HUES48 (cell line): Measurements from ENCODE around the gene RPS25.
"Not testable (repeated sequence)": the region's sequence is repeated elsewhere in the genome, so short reads cannot be mapped to it uniquely, and the experiment has no call there.

ENCODE experiments used
- H3K27ac ChIP-seq: one replicate; pipeline ENCODE4 v1.7.0; 2013; ENCODE audit warnings: low read depth, low read length, inconsistent platforms
- H3K27me3 ChIP-seq: 2 replicates; pipeline ENCODE4 v1.6.1; 2013; ENCODE audit warnings: mild to moderate bottlenecking, low read length; ENCODE audit not compliant: control insufficient read depth, insufficient read depth
- H3K36me3 ChIP-seq: 2 replicates; pipeline ENCODE4 v1.6.1; 2013; ENCODE audit warnings: low read length; ENCODE audit not compliant: control insufficient read depth, insufficient read depth
- H3K4me1 ChIP-seq: 2 replicates; pipeline ENCODE4 v1.6.1; 2013; ENCODE audit warnings: mild to moderate bottlenecking, low read length; ENCODE audit not compliant: control insufficient read depth, insufficient read depth
- H3K4me3 ChIP-seq: 2 replicates; pipeline ENCODE4 v1.5.1; 2013; ENCODE audit warnings: mild to moderate bottlenecking, low read depth, low read length
- H3K9ac ChIP-seq: 2 replicates; pipeline ENCODE4 v1.6.1; 2013; ENCODE audit warnings: mild to moderate bottlenecking, low read depth, low read length, moderate library complexity
- H3K9me3 ChIP-seq: 2 replicates; pipeline ENCODE4 v1.6.1; 2013; ENCODE audit warnings: low read length; ENCODE audit not compliant: control insufficient read depth, insufficient read depth

Gene RPS25

DNA sequence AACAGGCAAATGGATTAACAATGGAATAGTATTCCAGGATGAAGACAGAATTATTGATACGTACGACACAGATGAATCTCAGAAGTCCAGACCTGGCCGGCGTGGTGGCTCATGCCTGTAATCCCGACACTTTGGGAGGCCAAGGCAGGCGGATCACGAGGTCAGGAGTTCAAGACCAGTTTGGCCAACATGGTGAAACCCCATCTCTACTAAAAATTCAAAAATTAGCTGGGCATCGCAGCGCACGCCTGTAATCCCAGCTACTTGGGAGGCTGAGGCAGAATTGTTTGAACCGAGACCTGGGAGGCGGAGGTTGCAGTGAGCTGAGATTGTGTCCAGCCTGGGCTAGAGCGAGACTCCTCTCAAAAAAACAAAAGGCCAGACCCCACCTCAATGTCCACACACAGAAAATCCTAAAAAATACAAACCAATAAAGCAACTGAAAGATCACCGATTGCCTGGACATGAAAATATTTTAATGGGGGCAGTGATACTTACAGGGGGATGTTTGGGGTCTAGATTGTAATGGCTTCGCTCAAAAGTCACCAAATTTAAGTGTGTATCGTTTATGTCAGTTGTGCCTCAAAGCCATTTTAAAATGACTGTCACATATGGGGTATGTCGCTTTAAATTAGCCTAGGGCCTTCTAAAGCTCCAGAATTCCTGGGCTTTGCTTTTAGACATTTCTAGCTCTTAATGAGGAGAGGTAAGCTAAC is 3.8 kb downstream of the RPS25 start:
- H3K27ac ChIP-seq, result no peak overlapping the region
- peaks cover 72% of the 10 kb centered on the region for H3K36me3 ChIP-seq

DNA sequence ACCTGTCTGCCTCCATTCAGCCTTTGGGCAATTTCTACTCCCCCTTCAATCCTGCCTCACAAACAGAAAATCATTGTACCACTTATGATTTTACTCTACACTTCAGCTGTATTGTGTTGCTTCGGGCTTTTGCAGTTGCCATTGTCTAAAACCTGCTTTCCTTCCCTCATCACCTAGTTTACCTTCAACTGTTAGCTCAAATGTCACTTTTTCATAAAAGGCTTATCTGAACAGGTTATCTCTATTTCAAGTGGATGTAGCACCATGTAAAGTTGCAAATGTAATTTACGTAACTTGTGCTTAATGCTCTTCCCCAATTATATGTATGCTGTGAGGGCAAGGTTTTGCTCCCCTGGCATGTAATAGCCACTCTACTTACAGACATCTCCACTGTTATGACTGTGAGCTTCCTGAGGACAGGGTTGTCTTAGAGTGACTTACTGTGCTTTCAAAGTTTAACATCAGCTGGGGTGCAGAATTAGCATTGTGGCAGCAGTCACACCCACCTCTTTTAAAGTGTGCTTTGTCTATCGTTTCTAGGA is 5.4 kb downstream of the RPS25 start:
- Histone ChIP-seq H3K9me3 (no peaks in the 10 kb centered on the region), H3K4me1 (0 out of 2 replicates have a peak, but pooled peaks cover 5% of the 10 kb centered on the region), H3K9ac (no peak overlapping the region), H3K27ac (peak overlapping the region; percentile 2), H3K4me3 (no peak overlapping the region), H3K27me3 (no peaks in the 10 kb centered on the region), H3K36me3 (peaks cover 84% of the 10 kb centered on the region)

More for the DNA sequence above, 3.8 kb downstream of the RPS25 start:
- Histone ChIP-seq H3K4me1 (0 out of 2 replicates have a peak, but pooled peaks cover 5% of the 10 kb centered on the region), H3K4me3 (no peak overlapping the region), H3K27me3 (no peaks in the 10 kb centered on the region), H3K9me3 (no peaks in the 10 kb centered on the region), H3K9ac (no peak overlapping the region)

DNA sequence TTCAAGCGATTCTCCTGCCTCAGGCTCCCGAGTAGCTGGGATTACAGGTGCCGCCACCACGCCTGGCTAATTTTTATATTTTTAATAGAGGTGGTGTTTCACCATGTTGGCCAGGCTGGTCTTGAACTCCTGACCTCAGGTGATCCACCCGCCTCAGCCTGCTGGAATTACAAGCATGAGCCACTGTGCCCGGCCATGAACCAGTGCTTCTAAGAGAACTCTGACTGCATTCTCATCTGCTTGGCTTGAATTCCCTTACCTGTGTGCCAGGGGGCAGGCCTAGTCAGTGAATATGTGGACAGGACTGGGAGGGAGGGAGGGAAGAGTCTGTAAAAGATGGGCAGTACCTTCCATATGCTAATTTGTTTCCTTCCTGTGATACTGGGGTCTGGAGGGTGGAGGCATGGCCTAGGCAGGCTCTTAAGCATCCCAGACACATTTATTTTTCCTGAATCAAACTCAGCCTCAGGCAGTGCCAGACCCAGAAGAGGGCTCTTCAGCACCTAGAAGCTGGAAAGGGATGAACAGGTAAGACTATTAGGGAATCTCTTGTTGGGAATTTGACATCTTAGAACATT is 6.6 kb downstream of the RPS25 start:
- no peak overlapping the region for H3K27ac ChIP-seq
- peaks cover 85% of the 10 kb centered on the region for H3K36me3 ChIP-seq
- no peak overlapping the region for H3K4me3 ChIP-seq
- no peaks in the 10 kb centered on the region for H3K27me3 ChIP-seq
- H3K9ac ChIP-seq, result no peak overlapping the region
- H3K9me3 ChIP-seq, result no peaks in the 10 kb centered on the region
- 0 out of 2 replicates have a peak, but pooled peaks cover under 1% of the 10 kb centered on the region for H3K4me1 ChIP-seq

DNA sequence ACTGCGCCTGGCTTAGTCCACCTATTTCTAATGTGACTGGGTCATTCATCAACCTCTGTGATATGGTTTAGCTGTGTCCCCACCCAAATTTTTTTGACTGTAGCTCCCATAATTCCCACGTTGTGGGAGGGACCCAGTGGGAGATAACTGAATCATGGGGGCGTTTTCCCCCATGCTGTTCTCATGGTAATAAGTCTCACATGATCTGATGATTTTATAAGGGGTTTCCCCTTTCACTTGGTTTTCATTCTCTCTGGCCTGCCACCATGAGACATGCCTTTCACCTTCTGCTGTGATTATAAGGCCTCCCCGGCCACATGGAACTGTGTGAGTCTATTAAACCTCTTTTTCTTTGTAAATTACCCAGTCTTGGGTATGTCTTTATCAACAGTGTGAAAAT is 11.5 kb downstream of the RPS25 start:
- Histone ChIP-seq H3K4me1 (no peaks in the 10 kb centered on the region), H3K4me3 (no peak overlapping the region), H3K9me3 (no peaks in the 10 kb centered on the region), H3K36me3 (peaks cover 77% of the 10 kb centered on the region), H3K27ac (no peak overlapping the region), H3K27me3 (no peaks in the 10 kb centered on the region), H3K9ac (no peak overlapping the region)

DNA sequence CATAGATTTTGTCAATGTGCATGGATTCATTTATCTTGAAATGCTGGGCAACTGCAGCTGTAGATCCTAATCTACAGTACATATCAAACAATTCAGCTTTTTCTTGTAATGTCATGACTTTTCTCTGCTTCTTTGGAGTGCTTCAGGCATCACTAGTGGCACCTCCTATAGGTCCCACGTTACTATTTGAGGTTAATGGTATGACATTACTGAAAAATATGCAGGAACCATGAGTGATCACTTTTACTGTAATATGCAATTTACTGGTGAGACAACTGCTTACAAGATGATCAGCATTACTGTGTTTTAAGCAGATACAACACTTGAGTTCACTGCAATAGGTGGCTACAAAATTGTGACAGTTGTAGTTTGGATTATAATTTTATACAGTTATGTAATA is 17.2 kb downstream of the RPS25 start:
- H3K27me3 ChIP-seq, result no peaks in the 10 kb centered on the region
- peaks cover 10% of the 10 kb centered on the region; the same call in 1 of the 2 replicates for H3K4me1 ChIP-seq
- H3K27ac ChIP-seq, result no peak overlapping the region
- H3K9me3 ChIP-seq, result no peaks in the 10 kb centered on the region
- H3K4me3 ChIP-seq, result no peak overlapping the region
- no peak overlapping the region for H3K9ac ChIP-seq
- H3K36me3 ChIP-seq, result peaks cover 53% of the 10 kb centered on the region

DNA sequence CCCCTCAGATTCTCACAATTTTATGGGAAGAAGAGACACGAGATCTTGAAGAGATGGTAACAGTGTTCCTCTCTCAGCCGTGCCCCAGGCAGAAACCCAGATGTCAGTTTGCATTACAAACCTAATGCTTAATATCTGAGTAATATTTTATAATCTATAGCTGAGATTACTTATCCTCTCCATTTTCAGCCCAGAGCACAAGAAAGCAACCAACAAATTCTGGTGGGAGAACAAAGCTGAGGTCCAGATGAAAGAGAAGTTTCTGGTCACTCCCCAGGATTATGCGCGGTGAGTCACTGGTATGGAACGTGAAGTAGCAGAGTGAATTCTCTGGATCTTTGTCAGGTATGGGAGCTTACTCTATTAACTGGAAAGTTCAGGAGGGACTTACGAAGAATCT is 19.3 kb downstream of the RPS25 start:
- H3K36me3 ChIP-seq, result peaks cover 38% of the 10 kb centered on the region
- no peaks in the 10 kb centered on the region for H3K27me3 ChIP-seq
- peak overlapping the region; percentile 71 for H3K9ac ChIP-seq
- H3K4me3 ChIP-seq, result peak overlapping the region; percentile 76
- H3K9me3 ChIP-seq, result no peaks in the 10 kb centered on the region
- peaks cover 10% of the 10 kb centered on the region; the same call in 1 of the 2 replicates for H3K4me1 ChIP-seq
- H3K27ac ChIP-seq, result peak overlapping the region; percentile 94

DNA sequence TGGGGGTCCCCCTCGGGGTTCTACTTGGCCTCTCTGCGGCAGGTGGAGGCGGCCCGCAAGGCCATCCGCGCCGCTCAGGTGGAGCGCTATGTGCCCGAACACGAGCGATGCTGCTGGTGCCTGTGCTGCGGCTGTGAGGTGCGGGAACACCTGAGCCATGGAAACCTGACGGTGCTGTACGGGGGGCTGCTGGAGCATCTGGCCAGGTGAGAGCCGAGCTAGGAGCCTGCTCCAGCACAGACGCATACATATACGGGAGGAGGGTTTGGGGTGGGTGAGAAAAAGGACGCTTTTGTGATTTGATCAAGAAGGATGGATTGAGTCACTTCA is 19.8 kb downstream of the RPS25 start:
- Histone ChIP-seq H3K27me3 (no peaks in the 10 kb centered on the region), H3K4me3 (peak overlapping the region; percentile 76), H3K36me3 (peaks cover 35% of the 10 kb centered on the region), H3K9ac (peak overlapping the region; percentile 71), H3K9me3 (no peaks in the 10 kb centered on the region), H3K4me1 (peaks cover 10% of the 10 kb centered on the region; the same call in 1 of the 2 replicates), H3K27ac (peak overlapping the region; percentile 94)

DNA sequence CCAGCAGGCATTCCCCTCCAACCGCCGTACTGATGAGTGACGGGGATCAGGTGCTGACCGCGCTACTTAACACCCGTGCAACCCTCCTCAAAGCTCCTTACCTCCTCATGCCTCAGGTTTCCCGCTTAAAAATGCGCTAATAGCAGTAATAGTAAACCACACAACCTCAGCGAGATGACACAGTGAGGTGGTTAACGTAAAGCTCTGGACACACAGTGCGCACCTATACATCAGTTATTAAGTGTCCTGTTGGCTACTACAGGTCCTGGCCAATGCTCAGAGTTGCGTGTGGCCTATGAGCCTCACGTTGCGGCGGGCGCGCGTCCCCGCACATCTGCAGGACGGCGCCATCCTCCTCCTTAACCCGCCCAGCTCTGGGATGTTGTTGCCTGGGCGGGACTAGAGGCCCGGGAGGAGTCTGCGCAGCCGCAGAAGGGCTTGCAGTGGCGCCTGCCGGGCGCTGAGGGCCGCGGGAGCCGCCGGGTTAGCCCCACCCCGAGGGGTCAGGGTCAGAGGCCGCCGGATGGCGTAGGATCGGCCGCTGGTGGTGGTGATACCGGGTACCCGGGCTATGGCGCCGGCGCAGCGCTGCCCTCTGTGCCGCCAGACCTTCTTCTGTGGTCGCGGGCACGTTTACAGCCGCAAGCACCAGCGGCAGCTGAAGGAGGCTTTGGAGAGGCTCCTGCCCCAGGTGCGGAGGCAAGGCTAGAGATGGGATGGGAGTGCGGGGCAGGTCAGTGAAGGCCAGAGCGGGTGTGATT is 20.3 kb downstream of the RPS25 start, which contains the start of gene CENATAC:
Gene CENATAC (plus strand): TSS at position 512 of the 761 bp plus-strand sequence. CDS start 60 bp downstream, at position 572.
- no peaks in the 10 kb centered on the region; the same call in 1 of the 2 replicates for H3K9me3 ChIP-seq
- H3K9ac ChIP-seq, result peak within 1 kb of the TSS; percentile 71
- peak within 1 kb of the TSS; percentile 76 for H3K4me3 ChIP-seq
- peaks cover 10% of the 10 kb centered on the region; the same call in 1 of the 2 replicates for H3K4me1 ChIP-seq
- H3K27ac ChIP-seq, result peak within 1 kb of the TSS; percentile 94
- no peaks in the 10 kb centered on the region for H3K27me3 ChIP-seq
- peaks cover 30% of the 10 kb centered on the region for H3K36me3 ChIP-seq

DNA sequence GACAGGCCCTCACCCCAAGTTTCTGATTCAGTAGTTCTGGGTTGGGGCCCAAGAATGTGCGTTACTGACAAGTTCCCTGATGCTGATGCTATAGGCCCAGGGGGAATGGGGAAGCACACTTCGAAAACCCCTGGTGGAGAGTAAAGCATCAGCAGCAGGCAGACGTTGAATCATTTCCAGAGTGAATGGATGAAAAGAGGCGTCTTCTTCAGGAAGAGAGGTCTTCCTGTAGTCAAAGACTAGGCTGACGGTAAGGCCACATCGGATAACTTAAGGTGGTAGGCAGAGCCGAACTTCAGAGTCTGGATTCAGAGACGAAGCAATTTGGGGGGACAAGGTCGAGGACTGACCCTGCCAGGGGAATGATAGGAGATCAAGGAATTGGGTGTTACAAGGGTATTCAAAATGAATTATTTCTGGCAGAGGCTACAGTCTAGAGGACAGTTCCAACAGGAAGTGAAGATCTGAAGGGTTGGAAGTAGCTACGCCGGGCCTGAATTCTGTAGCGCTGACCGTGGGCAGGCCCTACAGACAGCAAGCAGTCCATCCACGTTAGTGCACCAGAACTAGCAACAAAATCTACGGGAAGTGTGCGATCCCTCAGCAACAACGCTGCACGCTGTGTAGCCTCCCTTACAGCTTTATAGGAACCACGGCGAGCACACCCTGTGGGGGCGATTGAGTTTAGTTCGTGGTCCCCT is 21.1 kb downstream of the RPS25 start:
- H3K27me3 ChIP-seq, result no peaks in the 10 kb centered on the region
- H3K9ac ChIP-seq, result peak overlapping the region; percentile 32
- no peaks in the 10 kb centered on the region; the same call in 1 of the 2 replicates for H3K9me3 ChIP-seq
- H3K4me3 ChIP-seq, result peak overlapping the region; percentile 76
- H3K4me1 ChIP-seq, result peaks cover 10% of the 10 kb centered on the region; the same call in 1 of the 2 replicates
- H3K27ac ChIP-seq, result peak overlapping the region; percentile 77
- H3K36me3 ChIP-seq, result peaks cover 23% of the 10 kb centered on the region

DNA sequence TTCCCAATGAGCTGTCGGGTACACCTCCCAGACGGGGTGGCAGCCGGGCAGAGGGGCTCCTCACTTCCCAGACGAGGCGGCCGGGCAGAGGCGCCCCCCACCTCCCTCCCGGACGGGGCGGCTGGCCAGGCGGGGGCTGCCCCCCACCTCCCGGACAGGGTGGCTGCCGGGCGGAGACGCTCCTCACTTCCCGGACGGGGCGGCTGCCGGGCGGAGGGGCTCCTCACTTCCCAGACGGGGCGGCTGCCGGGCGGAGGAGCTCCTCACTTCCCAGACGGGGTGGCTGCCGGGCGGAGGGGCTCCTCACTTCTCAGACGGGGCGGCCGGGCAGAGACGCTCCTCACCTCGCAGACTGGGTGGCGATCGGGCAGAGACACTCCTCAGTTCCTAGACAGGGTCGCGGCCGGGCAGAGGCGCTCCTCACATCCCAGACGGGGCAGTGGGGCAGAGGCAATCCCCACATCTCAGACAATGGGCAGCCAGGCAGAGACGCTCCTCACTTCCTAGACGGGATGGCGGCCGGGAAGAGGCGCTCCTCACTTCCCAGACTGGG is 26.6 kb downstream of the RPS25 start:
- not testable (repeated sequence) for H3K9me3 ChIP-seq, H3K36me3 ChIP-seq, H3K4me3 ChIP-seq, H3K27ac ChIP-seq, H3K4me1 ChIP-seq, H3K9ac ChIP-seq, H3K27me3 ChIP-seq
